ENCODE results near the gene PRKG1.

DNA sequence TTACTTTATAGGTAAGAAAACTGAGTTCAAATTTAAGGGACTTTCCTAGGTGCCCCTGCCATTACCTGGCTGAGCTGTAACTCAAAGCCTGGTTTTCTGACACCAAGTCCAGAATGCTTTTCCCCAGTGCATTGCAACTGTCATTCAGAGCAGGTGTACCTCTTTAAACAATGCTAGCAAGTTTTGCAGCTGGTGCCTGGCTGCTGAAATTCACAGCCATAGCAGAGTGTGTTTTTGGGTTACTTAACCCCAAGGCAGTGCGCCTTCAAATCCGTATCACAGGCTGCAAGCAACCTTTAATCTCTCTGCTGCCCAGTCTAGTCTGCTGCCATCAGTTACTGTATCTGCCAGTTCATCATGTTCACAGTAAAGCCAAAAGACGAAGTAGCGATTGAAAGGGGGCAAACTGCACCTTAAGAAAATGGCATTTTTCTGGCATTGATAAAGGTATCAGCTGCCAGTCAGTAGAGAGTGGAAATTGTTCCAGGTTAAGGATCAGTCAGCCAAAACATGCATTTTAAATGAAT lies 359.7 kb downstream of the PRKG1 start:
- TF ChIP-seq, protein P1, sequence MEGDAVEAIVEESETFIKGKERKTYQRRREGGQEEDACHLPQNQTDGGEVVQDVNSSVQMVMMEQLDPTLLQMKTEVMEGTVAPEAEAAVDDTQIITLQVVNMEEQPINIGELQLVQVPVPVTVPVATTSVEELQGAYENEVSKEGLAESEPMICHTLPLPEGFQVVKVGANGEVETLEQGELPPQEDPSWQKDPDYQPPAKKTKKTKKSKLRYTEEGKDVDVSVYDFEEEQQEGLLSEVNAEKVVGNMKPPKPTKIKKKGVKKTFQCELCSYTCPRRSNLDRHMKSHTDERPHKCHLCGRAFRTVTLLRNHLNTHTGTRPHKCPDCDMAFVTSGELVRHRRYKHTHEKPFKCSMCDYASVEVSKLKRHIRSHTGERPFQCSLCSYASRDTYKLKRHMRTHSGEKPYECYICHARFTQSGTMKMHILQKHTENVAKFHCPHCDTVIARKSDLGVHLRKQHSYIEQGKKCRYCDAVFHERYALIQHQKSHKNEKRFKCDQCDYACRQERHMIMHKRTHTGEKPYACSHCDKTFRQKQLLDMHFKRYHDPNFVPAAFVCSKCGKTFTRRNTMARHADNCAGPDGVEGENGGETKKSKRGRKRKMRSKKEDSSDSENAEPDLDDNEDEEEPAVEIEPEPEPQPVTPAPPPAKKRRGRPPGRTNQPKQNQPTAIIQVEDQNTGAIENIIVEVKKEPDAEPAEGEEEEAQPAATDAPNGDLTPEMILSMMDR (IDR thresholded peaks at IDR 0.05; ENCODE audit: low read depth, low read length, missing input control): no peak
- TF ChIP-seq TAF1 (conservative IDR thresholded peaks at IDR 0.05) (no peak), JUND (IDR thresholded peaks at IDR 0.05) (no peak)
